HG03378 (cell line): ENCODE results near the gene NR2F2.

ENCODE experiments used
- ATAC-seq: cut with Tn5 transposase; IDR thresholded peaks from one replicate; pipeline ENCODE4 v1.9.1; 2021; ENCODE audit warnings: mild to moderate bottlenecking, moderate library complexity; ENCODE audit not compliant: unreplicated experiment

NR2F2 gene

DNA sequence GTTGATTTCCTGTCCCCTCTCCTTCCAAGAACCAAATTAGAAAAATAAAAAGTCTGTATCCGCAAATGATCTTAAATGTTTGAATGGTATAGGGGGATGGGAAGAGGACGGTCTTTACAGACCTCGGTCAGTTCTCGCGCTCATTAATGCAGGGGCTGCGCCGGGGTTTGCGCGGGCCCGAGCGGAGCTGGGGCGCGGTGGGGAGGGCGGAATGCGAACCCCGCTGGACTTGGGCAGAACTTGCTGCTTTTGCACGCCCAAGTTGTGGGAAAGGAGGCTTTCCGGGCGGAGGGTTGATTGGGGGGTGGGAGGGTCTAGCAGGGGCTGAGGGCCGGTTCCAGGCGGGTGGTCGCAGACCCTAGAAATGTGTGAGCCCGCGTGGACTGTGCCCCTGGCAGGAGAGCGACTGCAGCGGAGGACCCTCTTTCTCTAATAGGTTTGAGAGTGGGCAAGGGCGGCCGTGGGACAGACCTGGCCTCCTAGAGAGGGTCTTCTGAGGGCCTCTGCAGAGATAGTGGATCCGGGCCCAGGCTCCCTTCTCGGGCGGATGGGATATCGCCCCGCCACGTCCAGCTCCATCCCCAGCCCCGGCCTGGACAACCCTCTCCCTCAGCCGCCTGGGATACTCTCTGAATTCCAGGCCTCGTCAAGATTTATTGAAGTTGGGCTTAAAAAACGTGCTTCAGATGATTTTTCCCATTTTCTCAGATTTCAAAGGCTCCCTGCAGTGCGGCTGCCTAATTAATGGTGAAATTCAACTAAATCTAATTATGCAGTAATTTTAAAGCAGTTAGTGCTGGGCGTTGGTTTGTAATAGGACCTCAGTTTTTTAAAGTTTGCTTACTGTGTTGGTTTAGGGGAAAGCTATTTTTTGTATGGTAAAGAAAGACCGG, 11.3 kb downstream of the NR2F2 start:
- ATAC-seq = no peak

DNA sequence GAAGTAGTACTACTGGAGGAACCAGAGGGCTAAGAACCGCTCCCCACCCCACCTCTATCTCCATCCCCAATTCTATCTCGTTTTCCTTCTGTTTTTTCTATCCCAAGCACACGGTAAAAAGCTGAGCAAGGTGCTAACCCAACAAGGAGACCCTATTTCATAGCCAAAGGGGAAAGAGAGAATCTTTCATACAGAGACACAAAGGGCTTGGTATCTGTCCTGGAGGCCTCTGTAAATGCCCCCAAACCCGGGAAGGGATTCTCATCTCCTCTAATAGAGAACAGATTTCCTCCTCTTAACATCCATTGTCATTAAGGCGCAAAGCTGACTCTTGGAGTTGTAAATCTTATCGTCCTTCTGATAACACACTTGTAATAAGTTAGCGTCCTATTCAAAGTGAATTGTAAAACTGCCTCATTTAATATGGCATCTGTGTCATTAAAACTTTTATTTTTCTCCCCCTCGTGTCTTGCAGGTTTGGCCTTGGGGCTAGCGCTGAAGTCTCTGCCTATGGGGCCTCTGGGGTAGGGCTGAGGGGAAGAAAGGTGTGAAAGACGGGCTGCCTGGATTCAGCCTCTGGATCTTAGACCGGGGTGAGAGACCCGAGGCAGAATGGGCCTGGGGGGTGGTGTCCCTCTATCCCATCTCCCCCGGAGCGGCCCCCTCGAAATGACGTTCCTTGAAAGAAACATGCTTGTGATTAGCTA, 12.1 kb downstream of the NR2F2 start:
- no peak for ATAC-seq

DNA sequence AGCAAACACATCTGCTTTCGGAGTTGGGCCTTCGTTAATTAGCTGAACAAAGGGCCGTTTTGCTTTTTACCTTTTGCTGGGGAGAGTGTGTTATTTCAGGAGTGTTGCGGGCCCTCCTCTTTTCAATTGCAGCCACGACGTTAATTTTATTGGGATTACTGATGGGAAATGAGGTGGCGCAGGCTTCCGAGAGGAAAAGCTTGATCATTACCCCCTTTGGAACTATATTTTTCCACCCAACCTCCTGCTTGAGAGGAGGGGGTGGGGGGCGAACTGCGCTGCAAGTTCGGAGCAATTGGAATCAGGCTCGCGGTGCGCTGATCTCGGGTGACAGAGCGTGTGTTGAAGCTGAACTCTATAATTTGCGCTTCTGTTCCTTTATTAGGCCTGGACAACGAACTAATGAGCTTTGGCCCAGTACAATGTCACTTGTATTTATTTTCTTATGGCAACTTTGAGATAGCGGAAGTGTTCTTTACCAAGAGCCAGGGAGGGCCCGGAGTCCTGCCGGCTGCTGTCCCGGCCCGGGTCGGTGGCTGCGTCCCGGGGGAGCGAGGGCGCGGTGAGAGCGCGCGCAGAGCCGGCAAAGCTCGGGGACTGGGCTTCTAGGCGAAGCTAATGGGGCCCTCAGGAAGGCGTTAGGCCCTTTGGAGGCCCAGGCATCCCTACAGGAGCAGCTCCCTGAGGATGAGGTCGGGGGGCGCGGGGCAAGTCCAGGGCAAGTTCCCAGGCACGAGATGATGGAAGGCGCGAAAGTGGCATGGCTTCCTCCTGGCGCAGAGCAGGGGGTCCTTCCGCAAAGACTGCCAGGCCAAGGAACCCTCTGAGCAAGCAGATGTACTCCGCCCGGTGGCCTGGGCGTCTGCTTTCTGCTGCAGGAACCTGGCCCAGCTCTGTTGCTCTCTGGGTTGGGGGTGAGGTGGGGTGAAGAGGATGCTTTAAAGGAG, 12.9 kb downstream of the NR2F2 start:
- ATAC-seq = no peak

DNA sequence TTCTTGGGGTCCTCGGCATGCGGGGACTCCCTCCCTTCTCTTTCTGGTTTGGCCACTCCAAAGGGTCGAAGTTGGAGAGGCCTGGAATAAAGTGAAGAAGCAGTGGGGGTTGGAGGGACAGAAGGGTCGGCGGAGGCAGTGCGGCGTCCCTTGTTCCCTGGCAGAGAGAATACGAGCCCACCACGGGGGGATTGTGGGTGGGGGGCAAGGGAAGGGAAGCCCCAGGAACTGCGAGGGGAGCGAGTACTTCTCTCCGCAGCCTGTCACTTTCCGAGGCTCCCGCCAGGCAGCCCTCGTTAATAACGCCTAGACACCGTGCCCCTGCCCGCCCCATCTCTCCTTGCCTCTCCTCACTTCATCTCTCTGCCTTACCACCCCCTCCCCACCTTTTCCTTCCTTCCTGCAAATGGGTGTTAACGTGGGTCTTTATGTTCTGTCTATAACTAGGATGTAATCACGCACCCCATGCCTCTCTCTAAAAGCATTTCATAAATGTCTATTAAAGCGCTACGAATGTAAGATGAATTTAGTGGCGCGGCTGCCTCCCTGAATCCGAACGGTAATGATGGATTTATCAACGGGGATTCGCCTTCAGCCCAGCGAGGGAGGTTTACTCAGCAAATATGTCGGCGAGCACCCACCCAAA, 13.7 kb downstream of the NR2F2 start:
- no peak for ATAC-seq

DNA sequence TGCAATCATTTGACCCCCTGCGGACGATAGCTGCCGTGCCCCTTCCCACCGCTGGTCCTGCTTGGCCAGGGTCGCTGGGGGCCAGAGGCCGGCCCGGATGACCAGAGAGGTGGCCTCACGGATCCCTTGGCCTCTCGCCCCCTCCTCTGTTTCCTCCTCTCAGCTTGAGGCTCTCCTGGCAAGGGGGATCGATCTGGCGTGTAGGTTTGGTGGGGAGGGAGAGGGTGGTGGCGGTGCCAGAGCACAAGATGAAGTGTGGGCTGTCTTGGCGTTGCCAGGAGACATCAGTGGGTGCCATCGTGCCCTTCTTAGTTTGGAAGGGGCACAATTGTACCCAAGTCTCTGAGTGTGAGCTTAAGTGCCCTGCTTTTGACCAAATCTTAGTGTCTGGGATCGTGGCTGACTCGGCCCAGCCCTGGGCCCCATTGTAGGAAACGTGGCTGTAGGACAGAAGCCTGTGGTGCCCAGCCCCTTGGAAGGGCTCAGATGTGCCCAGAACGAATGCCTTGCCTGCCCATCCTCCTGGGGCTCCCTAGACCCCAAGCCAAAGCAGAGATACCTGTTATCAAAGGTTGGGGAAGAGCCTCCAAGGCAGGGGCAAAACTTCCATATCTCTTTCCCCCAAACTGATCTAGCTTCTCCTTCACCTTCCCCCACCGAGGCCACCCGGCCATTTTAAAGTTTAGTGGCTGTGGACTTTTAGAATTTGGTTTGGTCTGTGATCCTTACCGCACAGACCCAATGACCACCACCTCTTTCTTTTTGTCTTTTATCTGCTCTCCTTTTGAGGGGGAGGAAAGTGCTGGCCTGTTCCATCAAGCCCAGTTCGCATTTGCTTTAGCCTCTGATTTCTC, 14.4 kb downstream of the NR2F2 start:
- no peak for ATAC-seq

DNA sequence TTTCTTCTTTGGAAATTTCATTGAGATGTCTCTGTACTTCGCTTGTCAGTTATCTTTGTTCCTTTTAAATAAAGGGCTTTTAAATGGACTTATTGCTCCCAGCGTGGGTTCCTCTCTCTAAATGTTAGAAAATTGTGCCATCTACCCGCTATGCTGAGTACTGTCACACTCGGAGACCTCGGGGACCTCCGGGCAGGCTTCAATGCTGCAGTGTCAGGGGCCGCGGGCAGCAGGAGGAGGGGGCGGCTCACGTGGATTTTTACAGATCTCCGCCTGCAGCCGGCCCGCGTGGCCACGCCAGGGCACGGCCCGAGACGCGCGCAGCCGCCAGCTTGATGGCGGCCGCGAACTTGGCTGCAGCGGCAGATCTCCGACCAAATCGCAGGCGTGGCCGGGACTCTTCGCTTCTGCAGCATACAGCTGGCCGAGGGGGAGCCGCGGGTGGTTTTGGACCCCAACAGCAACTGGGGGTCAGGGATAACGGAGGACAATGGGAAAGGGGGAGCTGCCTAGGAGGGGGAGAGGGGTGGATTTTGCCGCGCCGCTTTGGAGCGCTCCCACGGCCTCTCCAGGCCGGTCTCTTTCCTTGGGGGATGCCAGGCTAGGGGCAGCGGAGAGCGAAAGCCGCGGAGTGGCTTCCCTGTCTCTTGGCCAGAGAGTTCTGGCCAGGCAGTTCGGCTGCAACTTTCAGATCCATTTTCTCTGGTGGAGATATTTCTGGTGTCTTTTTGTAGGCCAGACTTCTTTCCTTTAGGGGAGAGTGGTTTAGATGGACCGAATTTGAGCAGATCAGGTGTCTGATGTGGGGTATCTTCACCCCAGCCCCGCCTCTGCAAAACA, 15.3 kb downstream of the NR2F2 start:
- peak; percentile 80 for ATAC-seq

DNA sequence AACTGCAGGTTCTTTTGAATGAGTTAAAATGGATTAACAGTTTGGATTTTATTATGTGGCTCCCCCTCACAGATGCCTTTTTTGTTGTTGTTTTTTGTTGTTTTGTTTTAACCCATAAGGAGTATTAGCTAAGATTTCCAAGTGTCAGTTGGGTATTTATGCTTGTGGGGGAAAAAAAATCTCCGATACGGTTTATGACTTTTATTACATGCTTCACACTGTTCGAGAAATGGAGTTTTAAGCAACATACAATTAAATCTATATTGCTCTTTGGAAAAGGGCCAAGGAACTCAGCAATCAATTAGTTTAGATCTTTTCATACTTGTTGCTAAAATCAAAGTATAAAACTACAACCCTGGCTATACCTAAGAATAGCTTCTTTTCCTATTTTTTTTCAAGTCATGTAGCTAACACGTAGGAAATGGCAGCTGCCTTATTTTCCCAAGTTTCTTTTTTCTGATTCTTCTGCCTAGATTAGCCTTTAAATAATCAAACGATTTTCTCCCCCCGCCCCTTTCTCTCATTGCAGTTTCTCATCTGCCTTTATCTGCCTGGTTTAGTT, 16.0 kb downstream of the NR2F2 start:
- ATAC-seq = no peak

DNA sequence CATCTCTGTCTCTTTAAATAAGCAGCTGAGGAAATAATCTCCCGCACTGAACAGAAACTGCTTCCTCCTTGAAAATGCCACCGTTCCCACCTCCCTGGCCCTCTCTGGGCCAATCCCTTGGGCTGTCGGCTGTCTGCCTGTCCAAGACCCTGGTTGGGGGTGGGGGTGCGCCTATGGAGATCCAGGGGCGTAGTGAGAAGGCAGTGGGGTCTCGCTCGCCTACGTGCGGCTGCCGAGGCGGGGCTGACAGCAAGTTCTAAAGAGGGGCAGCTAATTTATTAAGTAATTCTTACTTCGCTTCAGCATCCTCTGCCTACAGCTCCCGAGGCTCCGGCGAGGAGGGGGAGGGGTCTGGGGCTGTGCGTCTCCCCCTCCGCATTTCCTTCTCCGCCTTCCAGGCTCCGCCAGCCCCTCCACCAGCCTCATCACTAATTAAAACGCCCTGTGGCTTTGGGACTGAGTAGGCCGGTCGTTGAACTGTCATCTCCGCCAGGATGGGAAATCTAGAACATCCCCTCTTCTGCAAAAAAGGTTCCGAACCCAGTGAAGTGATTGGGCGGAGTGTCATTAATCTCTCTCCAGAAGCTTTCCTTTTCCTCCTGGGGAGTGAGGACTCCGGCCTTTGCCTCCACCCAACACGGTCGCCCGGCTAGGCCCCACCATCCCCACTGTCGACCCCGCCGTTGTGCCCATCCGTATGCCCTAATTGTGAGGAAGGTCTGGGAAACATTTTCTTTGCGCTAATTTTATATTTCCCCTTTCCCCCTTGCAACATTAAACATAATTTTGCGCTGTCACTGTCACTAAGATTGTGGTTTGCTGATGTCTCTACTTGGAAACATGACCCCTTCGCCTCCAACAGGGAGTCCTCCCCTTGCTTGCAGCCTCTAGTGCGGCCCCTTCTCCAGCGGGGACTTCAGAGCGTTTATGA, 16.9 kb downstream of the NR2F2 start:
- no peak for ATAC-seq

DNA sequence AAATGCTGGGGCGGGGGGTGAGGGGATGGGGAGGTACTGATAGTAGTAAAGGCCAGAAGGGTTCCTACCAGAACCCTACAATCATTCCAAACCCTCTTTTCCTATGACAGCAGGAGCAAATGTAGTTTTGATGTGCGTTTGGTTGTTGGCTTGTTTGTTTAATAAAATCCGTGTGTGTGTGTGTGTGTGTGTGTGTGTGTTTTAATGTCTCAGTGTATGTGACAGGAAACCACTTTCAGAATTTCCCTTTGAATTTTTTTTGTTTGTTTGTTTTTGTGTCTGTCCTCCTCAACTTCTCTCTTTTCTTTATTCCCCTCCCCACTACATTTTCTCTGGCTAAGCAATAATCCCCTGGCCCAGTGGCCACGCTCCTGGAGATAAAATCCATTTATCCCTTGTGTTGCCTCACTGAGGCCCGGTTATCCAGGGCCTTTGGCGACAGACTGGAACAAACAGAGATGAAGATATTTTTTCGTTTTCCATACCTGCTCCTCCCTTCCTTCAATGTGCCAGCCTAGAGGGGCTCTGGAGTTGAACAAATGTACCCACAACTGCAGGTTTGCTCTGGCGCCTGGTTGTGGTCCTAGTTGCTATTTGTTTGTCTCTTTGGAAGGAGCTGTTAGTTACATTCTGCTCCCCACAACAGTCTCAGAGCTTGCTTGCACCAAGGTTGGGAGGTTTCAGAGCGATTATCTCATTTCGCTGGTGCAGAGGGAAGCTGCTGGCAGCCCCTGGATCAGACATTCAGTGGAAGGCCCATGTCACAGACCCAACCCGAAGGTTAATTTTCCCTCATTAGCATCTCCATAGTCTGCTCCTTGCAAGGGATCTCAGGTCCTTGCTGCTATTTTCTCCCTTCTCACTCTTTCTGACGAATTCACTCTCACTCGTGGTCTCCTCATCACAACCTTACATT, 17.9 kb downstream of the NR2F2 start:
- no peak for ATAC-seq

DNA sequence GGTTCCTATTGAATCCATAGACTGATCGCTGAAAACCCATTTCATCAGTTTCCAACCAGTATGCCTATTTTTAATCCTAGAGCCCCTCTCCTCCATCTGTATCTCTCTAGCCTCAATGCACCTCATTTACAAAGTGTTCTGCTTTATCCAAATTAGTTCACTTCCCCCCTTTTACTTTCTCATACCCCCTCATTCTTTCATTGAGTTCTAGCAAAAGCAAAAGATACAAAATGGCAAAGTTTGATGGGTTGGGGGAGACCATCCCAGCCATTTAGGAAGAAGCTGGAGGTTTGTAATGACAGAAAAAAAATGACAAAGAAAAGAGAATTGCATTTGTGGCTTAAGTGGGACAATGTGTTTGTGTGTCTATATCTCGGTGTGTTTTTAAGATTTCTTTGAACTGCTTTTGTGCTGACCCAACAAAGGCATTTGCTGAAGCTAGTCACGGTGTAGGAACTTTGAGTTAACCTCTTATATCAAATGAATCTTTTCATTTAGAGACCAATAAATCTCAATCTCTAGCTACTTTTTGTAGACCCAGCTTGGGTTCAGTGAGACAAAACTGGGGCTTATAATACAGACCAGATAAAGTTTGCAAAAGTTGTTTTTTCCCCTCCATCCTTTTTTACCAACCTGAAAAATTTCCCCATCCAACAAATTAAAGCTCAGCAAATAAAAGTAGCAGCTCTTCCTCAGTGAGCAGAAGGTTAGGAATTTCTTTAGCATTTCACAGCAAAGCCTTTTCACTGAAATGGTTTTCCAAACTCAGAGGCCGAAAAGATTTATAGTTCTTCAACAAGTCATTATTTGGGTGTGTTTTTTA, 18.7 kb downstream of the NR2F2 start:
- ATAC-seq = no peak

DNA sequence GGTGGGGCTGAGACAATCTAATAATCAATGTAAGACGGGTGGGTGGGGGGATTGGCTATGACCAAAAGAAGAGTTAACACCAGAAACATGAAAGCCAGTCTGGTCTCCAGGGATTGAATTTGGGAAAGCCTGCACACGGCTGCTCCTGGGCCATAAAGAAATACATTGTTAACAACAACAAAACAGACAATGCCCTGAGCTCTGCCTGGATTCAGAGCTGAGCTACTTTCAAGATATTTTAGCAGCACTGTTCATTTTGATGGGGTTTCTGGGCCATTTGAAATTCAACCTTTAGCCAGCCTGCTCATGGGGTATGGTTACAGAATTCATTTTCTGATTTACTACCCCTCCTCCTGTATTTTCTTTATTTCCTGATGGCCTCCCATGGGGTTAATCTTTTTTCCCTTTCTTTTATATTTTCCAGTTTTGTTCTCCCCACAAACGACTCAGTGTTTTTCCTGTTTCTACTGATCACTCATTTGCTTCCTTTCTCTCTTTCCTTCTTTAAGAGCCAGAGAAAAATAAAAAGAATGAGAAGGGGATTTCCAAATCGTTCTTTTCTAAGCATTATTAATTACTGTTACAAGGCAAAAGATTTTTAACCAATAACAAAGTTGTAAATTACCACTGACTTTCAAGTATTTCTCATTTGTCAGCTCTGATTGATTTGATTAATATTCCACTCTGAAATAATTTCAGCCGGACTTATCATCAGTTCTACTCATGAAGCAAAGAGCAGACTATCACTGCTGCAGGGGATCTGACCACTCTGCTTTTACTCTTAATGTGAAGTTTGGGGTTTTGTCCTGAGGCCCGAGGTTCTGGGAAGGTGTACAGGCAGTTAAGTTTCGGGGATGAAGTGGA, 19.6 kb downstream of the NR2F2 start:
- ATAC-seq = no peak

DNA sequence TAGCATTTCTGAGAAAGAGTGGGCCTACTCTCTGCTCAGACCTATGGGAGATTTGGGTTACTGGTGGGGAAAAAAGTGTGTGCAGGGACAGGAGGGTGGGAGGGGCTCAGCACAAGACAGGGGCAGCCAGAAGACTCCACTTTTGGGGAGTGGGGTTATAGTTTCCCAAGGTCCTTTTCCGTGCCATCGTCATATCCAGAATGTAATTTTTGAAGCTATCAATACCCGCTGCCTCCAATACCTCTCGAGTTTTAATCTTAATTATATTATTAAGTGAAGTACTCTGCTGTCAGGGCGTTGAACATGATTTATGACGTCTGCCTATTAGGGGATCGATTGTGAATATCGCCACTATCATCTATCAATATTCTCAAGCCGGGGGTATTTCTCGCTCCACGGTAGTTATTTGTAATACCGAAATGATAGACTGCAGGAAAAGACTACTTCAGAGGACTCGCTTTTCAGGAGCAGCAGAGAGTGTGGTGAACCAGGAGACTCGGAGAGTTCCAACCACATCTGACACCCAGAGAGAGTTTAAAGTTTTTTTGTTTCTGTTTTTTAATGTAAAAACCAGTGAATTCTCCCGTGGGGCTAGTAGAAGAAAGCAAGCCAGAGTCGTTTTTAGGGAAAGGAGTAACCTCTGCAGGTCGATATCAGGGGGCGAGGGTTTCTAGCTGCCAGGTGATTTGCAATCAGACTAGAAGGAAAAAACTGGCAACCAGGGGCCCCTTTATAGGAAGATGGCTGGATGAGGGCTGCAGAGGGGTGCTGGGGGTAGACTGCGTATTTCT, 20.6 kb downstream of the NR2F2 start:
- ATAC-seq = no peak

DNA sequence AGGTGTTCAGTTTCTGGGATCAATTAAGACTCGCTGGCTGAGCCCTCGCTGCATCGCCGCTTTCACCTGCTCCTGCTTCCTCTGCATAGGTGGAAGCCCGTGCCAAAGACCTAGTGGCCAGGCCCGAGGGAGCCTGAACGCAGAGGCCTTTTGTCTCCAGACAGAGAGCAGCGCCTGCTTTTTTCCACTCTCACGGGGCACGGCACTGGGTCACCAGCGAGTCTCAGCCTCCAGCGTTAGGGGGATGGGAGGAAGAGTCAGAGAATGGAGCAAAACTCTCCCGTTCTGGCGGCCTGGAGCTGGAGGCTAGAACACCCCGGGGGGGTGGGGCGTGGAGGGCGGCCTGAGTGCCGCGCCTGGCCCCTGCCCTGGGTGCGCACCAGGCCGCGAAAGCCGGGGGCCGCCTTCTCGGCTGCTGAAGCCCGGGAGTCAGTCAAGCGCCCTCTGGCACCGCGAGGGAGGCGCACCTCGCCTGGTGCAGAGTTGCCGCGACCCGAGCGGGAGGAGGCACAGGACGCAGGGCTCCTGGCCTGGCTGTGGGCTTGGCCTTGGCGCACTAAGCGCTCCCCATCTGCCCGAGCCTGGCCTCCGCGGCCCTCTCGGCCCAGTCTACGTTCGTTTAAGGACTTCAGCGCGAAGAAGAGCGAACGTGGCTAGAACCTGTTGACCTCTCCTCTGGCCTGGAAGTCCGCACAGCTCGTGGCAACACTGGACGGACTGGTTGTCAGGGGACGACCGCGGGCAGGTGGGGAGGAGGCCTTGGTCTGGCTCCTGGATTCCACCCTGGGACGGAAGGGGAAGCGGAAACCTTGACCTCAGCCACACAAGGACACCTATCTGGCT, 21.5 kb downstream of the NR2F2 start:
- ATAC-seq = no peak
